SK-N-SH (cell line): ENCODE measurements around the gene TADA2A. TPM values are rescaled to one million over a fixed set of nuclear protein-coding genes. Genes with fewer than 3 reads are reported as not detected.

Experiments
- CTCF ChIA-PET: fragments of 300-600, 350-600 bp; formaldehyde crosslinking; extraction: SDS; loops from one replicate; lab custom pipeline; 2021; lab: Yijun Ruan, JAX
- POLR2A ChIA-PET: fragments of 350-600 bp; sonication (Branson Sonifier 250); formaldehyde crosslinking; extraction: SDS; loops from one replicate; lab custom pipeline; 2020; ENCODE audit warnings: antibody characterized with exemption, inconsistent platforms; lab: Yijun Ruan, JAX
- DNase-seq: peaks from one replicate; pipeline ENCODE4 v3.0.0; 2012
- H2AFZ ChIP-seq: fragments of 200-600 bp; sonication (generic); 2 replicates; pipeline ENCODE4 v1.8.1; 2016; ENCODE audit warnings: antibody characterized with exemption, mild to moderate bottlenecking, low read depth
- H3F3A ChIP-seq: fragments of 200-600 bp; sonication (generic); replicated peaks from 2 replicates; pipeline ENCODE3; 2016; ENCODE audit warnings: antibody characterized with exemption, mild to moderate bottlenecking; ENCODE audit not compliant: insufficient read depth
- H3K27ac ChIP-seq, 2 experiments: fragments of 200-500 bp in 1 of 2; fragments of 200-600 bp in 1 of 2; sonication (Bioruptor generic) in 1 of 2; sonication (generic), shearing (Covaris generic) in 1 of 2; 2 replicates each; pipeline versions ENCODE4 v1.5.1 to v1.6.1; 2014 to 2016; ENCODE audit warnings: low read depth in 2 of 2, inconsistent platforms in 1 of 2, low read length in 1 of 2, mild to moderate bottlenecking in 1 of 2, mixed read lengths in 1 of 2
- H3K27me3 ChIP-seq: fragments of 200-600 bp; sonication (generic), shearing (Covaris generic); 2 replicates; pipeline ENCODE4 v1.6.1; 2016; ENCODE audit warnings: mixed run types; ENCODE audit not compliant: insufficient read depth
- H3K36me3 ChIP-seq, 2 experiments: fragments of 200-500 bp in 1 of 2; fragments of 200-600 bp in 1 of 2; sonication (Bioruptor generic) in 1 of 2; sonication (generic) in 1 of 2; replicated peaks in 1 of 2; 2 replicates each; pipeline versions ENCODE3 to v1.5.1; 2014 to 2016; ENCODE audit warnings: low read length in 1 of 2, mild to moderate bottlenecking in 1 of 2; ENCODE audit not compliant: insufficient read depth in 2 of 2, control insufficient read depth in 1 of 2
- H3K4me1 ChIP-seq, 2 experiments: fragments of 200-500 bp in 1 of 2; fragments of 200-600 bp in 1 of 2; sonication (Bioruptor generic) in 1 of 2; sonication (generic), shearing (Covaris generic) in 1 of 2; 2 replicates each; pipeline versions ENCODE4 v1.5.1 to v1.6.1; 2014 to 2016; ENCODE audit warnings: low read depth in 1 of 2, low read length in 1 of 2, mixed run types in 1 of 2; ENCODE audit not compliant: insufficient read depth in 2 of 2, control insufficient read depth in 1 of 2
- H3K4me2 ChIP-seq: fragments of 200-600 bp; sonication (generic), shearing (Covaris generic); 2 replicates; pipeline ENCODE4 v1.6.1; 2017; ENCODE audit warnings: mixed run types
- H3K4me3 ChIP-seq, 2 experiments: fragments of 200-500 bp in 1 of 2; fragments of 200-600 bp in 1 of 2; sonication (Bioruptor generic) in 1 of 2; sonication (generic), shearing (Covaris generic) in 1 of 2; 2 replicates each; pipeline versions ENCODE4 v1.5.1 to v1.8.1; 2014 to 2016; ENCODE audit warnings: low read depth in 2 of 2, inconsistent platforms in 1 of 2, low read length in 1 of 2, mild to moderate bottlenecking in 1 of 2, mixed read lengths in 1 of 2, moderate library complexity in 1 of 2
- H3K79me2 ChIP-seq: fragments of 200-600 bp; sonication (generic); 2 replicates; pipeline ENCODE4 v1.8.1; 2017; ENCODE audit warnings: mild to moderate bottlenecking; ENCODE audit not compliant: insufficient read depth
- H3K9ac ChIP-seq: fragments of 200-600 bp; sonication (generic); 2 replicates; pipeline ENCODE4 v1.6.1; 2017; ENCODE audit warnings: mixed run types
- H3K9me2 ChIP-seq: fragments of 200-600 bp; sonication (generic); 2 replicates; pipeline ENCODE4 v1.6.1; 2017; ENCODE audit warnings: mixed run types
- H3K9me3 ChIP-seq: fragments of 200-600 bp; sonication (generic); 2 replicates; pipeline ENCODE4 v1.6.1; 2017; ENCODE audit warnings: mixed run types, mild to moderate bottlenecking, moderate library complexity
- H4K20me1 ChIP-seq: fragments of 200-600 bp; sonication (generic); 2 replicates; pipeline ENCODE4 v1.6.1; 2017; ENCODE audit warnings: mild to moderate bottlenecking, mixed run types; ENCODE audit not compliant: insufficient read depth
- EZH2phosphoT487 ChIP-seq: fragments of 200-600 bp; sonication (generic); IDR thresholded peaks from 2 replicates; pipeline ENCODE4 v1.6.1; 2017; ENCODE audit warnings: low read depth, mixed run types, mild to moderate bottlenecking, antibody characterized with exemption, moderate library complexity, borderline replicate concordance
- FOXJ3 ChIP-seq: sonication (generic); formaldehyde crosslinking; IDR thresholded peaks from 2 replicates; pipeline ENCODE4 v1.5.1; 2020; ENCODE audit warnings: mild to moderate bottlenecking, missing genetic modification reagents
- IRF3 ChIP-seq: fragments of 150-350 bp; IDR thresholded peaks from 2 replicates; pipeline ENCODE4 v1.6.1; 2016; ENCODE audit warnings: mild to moderate bottlenecking, low read depth, low read length
- MAX ChIP-seq: IDR thresholded peaks from 2 replicates; pipeline ENCODE4 v1.4.0; 2012; ENCODE audit warnings: low read depth
- MXI1 ChIP-seq: IDR thresholded peaks from 2 replicates; pipeline ENCODE4 v1.6.1; 2012; ENCODE audit warnings: mild to moderate bottlenecking, low read depth, low read length, improper control_type of control experiment
- NRF1 ChIP-seq: IDR thresholded peaks from 2 replicates; pipeline ENCODE4 v1.6.1; 2012; ENCODE audit warnings: low read depth, mild to moderate bottlenecking, low read length
- PBX3 ChIP-seq: IDR thresholded peaks from 2 replicates; pipeline ENCODE4; 2012
- POLR2AphosphoS5 ChIP-seq: IDR thresholded peaks from 2 replicates; pipeline ENCODE4 v1.6.1; 2012; ENCODE audit warnings: low read depth, low read length
- RCOR1 ChIP-seq: fragments of 150-350 bp; IDR thresholded peaks from 2 replicates; pipeline ENCODE4 v1.6.1; 2017; ENCODE audit warnings: antibody characterized with exemption, low read length
- TAF1 ChIP-seq: IDR thresholded peaks from 2 replicates; pipeline ENCODE4 v1.6.1; 2012; ENCODE audit warnings: low read depth, mild to moderate bottlenecking, low read length, moderate library complexity, borderline replicate concordance
- YY1 ChIP-seq: IDR thresholded peaks from 2 replicates; pipeline ENCODE4 v1.4.0; 2012; ENCODE audit warnings: low read depth, mild to moderate bottlenecking
- WGBS: methylation state at CpG from one replicate; pipeline ENCODE4 v1.1.6; 2017; ENCODE audit warnings: low lambda C conversion rate; 5-methylcytosine and 5-hydroxymethylcytosine counted together
- polyA plus RNA-seq, 3 experiments: library from polyadenylated mRNA; depleted of rRNA; stranded (reverse); fragments of >200 nt; gene quantifications; 2 replicates each; pipeline ENCODE4 v1.2.3, GENCODE V29; 2012

The TADA2A gene
- polyA plus RNA-seq, 1 of the 3 experiments (the other 2 are of a cell fraction) = 9.7 TPM

GRCh38 chr17:37494971-37495370, 88.3 kb downstream of the TADA2A start:
- H2AFZ ChIP-seq = no peak overlapping the region
- POLR2A ChIA-PET = interaction anchor here (0.5 kb wide), 1 partner anchor 69 kb away, joined by 3 read pairs; no protein-coding TSS in a partner anchor
- H3K79me2 ChIP-seq = peaks cover 99% of the 10 kb centered on the region
- H3F3A ChIP-seq = peaks cover 34% of the 10 kb centered on the region
- H3K27ac ChIP-seq = peak overlapping the region in 1 of 2 experiments; percentile 91; a peak in 1 of 4 replicates
- H3K4me3 ChIP-seq = no peak overlapping the region
- H4K20me1 ChIP-seq = peaks cover 37% of the 10 kb centered on the region
- no peak overlapping the region for H3K9ac ChIP-seq
- no peaks in the 10 kb centered on the region for H3K9me3 ChIP-seq
- no peaks in the 10 kb centered on the region for H3K27me3 ChIP-seq
- DNase-seq = no peak
- TF ChIP-seq PBX3 = no peak
- TF ChIP-seq POLR2AphosphoS5 = no peak
- no peak for TF ChIP-seq RCOR1
- no peak for TF ChIP-seq EZH2phosphoT487
- TF ChIP-seq IRF3 = no peak
- no peak for TF ChIP-seq FOXJ3 (CRISPR knock-in tag)
- TF ChIP-seq NRF1 = no peak
- no peak for TF ChIP-seq YY1
- TF ChIP-seq MAX = no peak
- H3K4me2 ChIP-seq = 0 out of 2 replicates have a peak overlapping the region, but pooled peaks have one; percentile 26
- H3K36me3 ChIP-seq = peaks cover 0 to 7% of the 10 kb centered on the region in 2 experiments
- 91% methylated on average over 6 of the region's 8 CpGs for WGBS
- H3K4me1 ChIP-seq = peaks cover 7 to 10% of the 10 kb centered on the region in 2 experiments; a peak in 3 of 4 replicates
- CTCF ChIA-PET = interaction anchor here (1.6 to 1.9 kb wide), 2 partner anchors 12 to 33 kb away, joined by 4 to 5 read pairs; no protein-coding TSS in a partner anchor
- H3K9me2 ChIP-seq = no peaks in the 10 kb centered on the region

GRCh38 chr17:37500378-37500777, 93.7 kb downstream of the TADA2A start:
- TF ChIP-seq MXI1 (no peak), TAF1 (no peak)
- no peak overlapping the region for H3K4me2 ChIP-seq
- H3K4me1 ChIP-seq = no peaks in the 10 kb centered on the region
- no peaks in the 10 kb centered on the region for H3K9me3 ChIP-seq
- CTCF ChIA-PET = no interaction called here
- no peaks in the 10 kb centered on the region for H3K9me2 ChIP-seq
- POLR2A ChIA-PET = no interaction called here
- DNase-seq = no peak
- peaks cover 100% of the 10 kb centered on the region for H3K79me2 ChIP-seq
- H4K20me1 ChIP-seq = peaks cover 64% of the 10 kb centered on the region
- no peak overlapping the region for H3K27ac ChIP-seq
- peaks cover 0 to 15% of the 10 kb centered on the region in 2 experiments for H3K36me3 ChIP-seq
- no peak overlapping the region for H2AFZ ChIP-seq
- H3K9ac ChIP-seq = no peak overlapping the region
- H3K4me3 ChIP-seq = no peak overlapping the region
- H3K27me3 ChIP-seq = no peaks in the 10 kb centered on the region
- H3F3A ChIP-seq = peaks cover 3% of the 10 kb centered on the region
